GM12874 (cell line): ENCODE results near the gene R3HCC1L.

Experiments used
- CTCF ChIP-seq: IDR thresholded peaks from 2 replicates; pipeline ENCODE4 v1.5.1; 2011; ENCODE audit warnings: low read depth, mild to moderate bottlenecking, control low read depth, low read length, moderate library complexity; ENCODE audit not compliant: insufficient read depth

The R3HCC1L gene

GRCh38 chr10:98246911-98247805, 112.7 kb downstream of the R3HCC1L start:
- TF ChIP-seq CTCF = no peak

GRCh38 chr10:98248018-98248417, 113.6 kb downstream of the R3HCC1L start:
- no peak for TF ChIP-seq CTCF

GRCh38 chr10:98249134-98249533, 114.7 kb downstream of the R3HCC1L start:
- TF ChIP-seq CTCF = no peak

GRCh38 chr10:98251399-98251798, 116.9 kb downstream of the R3HCC1L start:
- TF ChIP-seq CTCF = no peak

GRCh38 chr10:98252464-98252863, 118.0 kb downstream of the R3HCC1L start:
- no peak for TF ChIP-seq CTCF

- no peak for TF ChIP-seq CTCF
These were observed 119.0 kb downstream of the R3HCC1L start for GRCh38 chr10:98253499-98253898.

- TF ChIP-seq CTCF = no peak
These were observed 119.9 kb downstream of the R3HCC1L start for GRCh38 chr10:98254234-98254974.
